Mononuclear cell (primary cell): ENCODE data around the gene VWF. TPM values are rescaled to one million over a fixed set of nuclear protein-coding genes. Genes with fewer than 3 reads are reported as not detected.

ENCODE experiments used
- H3K27me3 ChIP-seq: 2 replicates; pipeline ENCODE4 v1.6.0; 2011; ENCODE audit warnings: low read length, control low read depth; ENCODE audit not compliant: insufficient read depth
- H3K4me1 ChIP-seq: 2 replicates; pipeline ENCODE4 v1.5.1; 2011; ENCODE audit warnings: mild to moderate bottlenecking, low read length, control low read depth; ENCODE audit not compliant: insufficient read depth
- H3K4me3 ChIP-seq: 2 replicates; pipeline ENCODE4 v1.5.1; 2011; ENCODE audit warnings: mild to moderate bottlenecking, low read length, moderate library complexity
- H3K9me3 ChIP-seq: 2 replicates; pipeline ENCODE4 v1.5.1; 2011; ENCODE audit warnings: low read depth, mild to moderate bottlenecking, control low read depth, low read length
- total RNA-seq: library from RNA; depleted of rRNA; stranded (reverse); fragments of >200 nt; gene quantifications from one replicate; pipeline ENCODE4 v1.2.3, GENCODE V29; 2012

VWF gene
- total RNA-seq, 1 donor: 0.63 TPM

GRCh38 chr12:5921027-5921909 is 203.2 kb downstream of the VWF start:
- H3K9me3 ChIP-seq: no peaks in the 10 kb centered on the region
- no peaks in the 10 kb centered on the region for H3K27me3 ChIP-seq
- no peak overlapping the region for H3K4me3 ChIP-seq
- H3K4me1 ChIP-seq: no peaks in the 10 kb centered on the region

- Histone ChIP-seq H3K4me1 (no peaks in the 10 kb centered on the region), H3K9me3 (no peaks in the 10 kb centered on the region), H3K4me3 (no peak overlapping the region), H3K27me3 (no peaks in the 10 kb centered on the region)
Observed at GRCh38 chr12:5916785-5917290, 207.6 kb downstream of the VWF start.

GRCh38 chr12:5915511-5915910 is 209.0 kb downstream of the VWF start:
- no peak overlapping the region for H3K4me3 ChIP-seq
- H3K9me3 ChIP-seq: no peaks in the 10 kb centered on the region
- no peaks in the 10 kb centered on the region for H3K4me1 ChIP-seq
- no peaks in the 10 kb centered on the region for H3K27me3 ChIP-seq

- Histone ChIP-seq H3K4me1 (no peaks in the 10 kb centered on the region), H3K27me3 (no peaks in the 10 kb centered on the region), H3K9me3 (no peaks in the 10 kb centered on the region), H3K4me3 (no peak overlapping the region)
Observed at GRCh38 chr12:5914387-5915149, 209.9 kb downstream of the VWF start.

GRCh38 chr12:5913387-5913786 is 211.1 kb downstream of the VWF start:
- Histone ChIP-seq H3K9me3 (no peaks in the 10 kb centered on the region), H3K27me3 (no peaks in the 10 kb centered on the region), H3K4me1 (no peaks in the 10 kb centered on the region), H3K4me3 (no peak overlapping the region)

GRCh38 chr12:5912437-5913334 is 211.8 kb downstream of the VWF start:
- Histone ChIP-seq H3K4me1 (no peaks in the 10 kb centered on the region), H3K27me3 (no peaks in the 10 kb centered on the region), H3K9me3 (no peaks in the 10 kb centered on the region), H3K4me3 (no peak overlapping the region)

- Histone ChIP-seq H3K4me3 (no peak overlapping the region), H3K4me1 (no peaks in the 10 kb centered on the region), H3K27me3 (no peaks in the 10 kb centered on the region), H3K9me3 (no peaks in the 10 kb centered on the region)
Observed at GRCh38 chr12:5912011-5912410, 212.5 kb downstream of the VWF start.

GRCh38 chr12:5910790-5911548 is 213.5 kb downstream of the VWF start:
- Histone ChIP-seq H3K4me1 (no peaks in the 10 kb centered on the region), H3K27me3 (no peaks in the 10 kb centered on the region)

GRCh38 chr12:5909560-5909959 is 214.9 kb downstream of the VWF start:
- H3K4me3 ChIP-seq: no peak overlapping the region
- H3K27me3 ChIP-seq: no peaks in the 10 kb centered on the region
- H3K9me3 ChIP-seq: no peaks in the 10 kb centered on the region
- H3K4me1 ChIP-seq: no peaks in the 10 kb centered on the region

More at GRCh38 chr12:5910790-5911548, 213.5 kb downstream of the VWF start:
- Histone ChIP-seq H3K9me3 (no peaks in the 10 kb centered on the region), H3K4me3 (no peak overlapping the region)

GRCh38 chr12:5908251-5908650 is 216.2 kb downstream of the VWF start:
- H3K4me1 ChIP-seq: no peaks in the 10 kb centered on the region
- H3K27me3 ChIP-seq: no peaks in the 10 kb centered on the region
- H3K9me3 ChIP-seq: no peaks in the 10 kb centered on the region
- no peak overlapping the region for H3K4me3 ChIP-seq

- Histone ChIP-seq H3K9me3 (no peaks in the 10 kb centered on the region), H3K4me1 (no peaks in the 10 kb centered on the region), H3K4me3 (no peak overlapping the region), H3K27me3 (no peaks in the 10 kb centered on the region)
Observed at GRCh38 chr12:5907807-5908206, 216.7 kb downstream of the VWF start.

- Histone ChIP-seq H3K4me1 (no peaks in the 10 kb centered on the region), H3K4me3 (no peak overlapping the region), H3K9me3 (no peaks in the 10 kb centered on the region), H3K27me3 (no peaks in the 10 kb centered on the region)
Observed at GRCh38 chr12:5905757-5906156, 218.7 kb downstream of the VWF start.

GRCh38 chr12:5904969-5905368 is 219.5 kb downstream of the VWF start:
- Histone ChIP-seq H3K4me1 (no peaks in the 10 kb centered on the region), H3K9me3 (no peaks in the 10 kb centered on the region), H3K27me3 (no peaks in the 10 kb centered on the region), H3K4me3 (no peak overlapping the region)

- Histone ChIP-seq H3K27me3 (no peaks in the 10 kb centered on the region), H3K4me1 (no peaks in the 10 kb centered on the region), H3K9me3 (no peaks in the 10 kb centered on the region), H3K4me3 (no peak overlapping the region)
Observed at GRCh38 chr12:5904441-5904840, 220.0 kb downstream of the VWF start.
